Left lung (tissue), 14 donors: ENCODE data around the gene CD19. TPM values are rescaled to one million over a fixed set of nuclear protein-coding genes. Genes with fewer than 3 reads are reported as not detected.
"Not testable (repeated sequence)": the region's sequence is repeated elsewhere in the genome, so short reads cannot be mapped to it uniquely, and the experiment has no call there.

Experiments
- ATAC-seq: fragments of 200-7000 bp; cut with Tn5 transposase; one replicate; pipeline ENCODE4 v1.9.1; 2020; ENCODE audit warnings: moderate library complexity
- DNase-seq, 4 donors: peaks; one replicate each; pipeline ENCODE4 v3.0.0-alpha.2; 2013 to 2020
- H3K27ac ChIP-seq, 2 donors: fragments of 200-600 bp; sonication (generic) in 1 of 2; one replicate each; pipeline versions ENCODE4 v1.5.0 to v1.8.0; 2020 to 2021
- H3K27me3 ChIP-seq, 2 donors: fragments of 200-600 bp; sonication (generic) in 1 of 2; one replicate each; pipeline versions ENCODE4 v1.5.0 to v1.8.0; 2020 to 2021
- H3K36me3 ChIP-seq, 2 donors: fragments of 200-600 bp; sonication (generic) in 1 of 2; one replicate each; pipeline versions ENCODE4 v1.5.0 to v1.8.0; 2020 to 2021
- H3K4me1 ChIP-seq, 2 donors: fragments of 200-600 bp; one replicate each; pipeline ENCODE4 v1.8.0; 2021
- H3K4me3 ChIP-seq, 2 donors: fragments of 200-600 bp; sonication (generic) in 1 of 2; one replicate each; pipeline versions ENCODE4 v1.5.0 to v1.8.0; 2020 to 2021; ENCODE audit warnings: mild to moderate bottlenecking in 1 of 2
- H3K9me3 ChIP-seq, 2 donors: fragments of 200-600 bp; sonication (generic) in 1 of 2; one replicate each; pipeline versions ENCODE4 v1.5.0 to v1.8.0; 2020 to 2021
- CTCF ChIP-seq, 2 donors: fragments of 200-600 bp; sonication (generic) in 1 of 2; IDR thresholded peaks; one replicate each; pipeline versions ENCODE4 v1.5.0 to v1.8.0; 2021; ENCODE audit warnings: antibody characterized with exemption in 2 of 2
- intact Hi-C, 2 donors: fragments of 100-400 bp; cut with DNase I; formaldehyde crosslinking; loops; one replicate each; pipeline versions ENCODE4 v1.11.2 to v1.14.2; 2022
- long read RNA-seq, 12 donors: library from polyadenylated mRNA in 2 of 12; unstranded in 2 of 12; transcript quantifications; one replicate each; pipeline ENCODE4 v2.0.0 and lab custom pipeline, GENCODE V29; 2019 to 2026
- polyA plus RNA-seq, 6 donors: library from polyadenylated mRNA; unstranded; fragments of 120-200 nt; gene quantifications; one replicate each; pipeline ENCODE4 v1.2.1, GENCODE V29; 2013; ENCODE audit not compliant: insufficient read length in 6 of 6
- total RNA-seq, 2 donors: library from RNA; stranded (reverse); fragmentation: NEBNext Ultra II Directional; extraction: Animal tissue kit (Norgen Biotek cat#: 25700); gene quantifications; one replicate each; pipeline ENCODE4 v1.2.1, GENCODE V29; 2021
- donor health status: DM: no; HTN: yes; CAD: no.
- donor health status: DM: no; HTN: no; CAD: no.

CD19 gene
- total RNA-seq, result under 1 TPM; 0.29 to 0.52 TPM
- under 1 TPM; 0.42 to 0.85 (median 0.59) TPM for polyA plus RNA-seq
- long read RNA-seq, donor 1, partial matches to known transcripts, result 0 of 2 reads
- long read RNA-seq, donor 1, other reads (novel, unspliced or antisense), result 0 of 2 reads
- long read RNA-seq, donor 2, result 0 reads
- long read RNA-seq, donor 3, result 0 reads
- long read RNA-seq, donor 4, result 0 reads
- long read RNA-seq, donor 5, result 0 reads
- long read RNA-seq, donor 6, result 0 reads
- long read RNA-seq, donor 7, result 0 reads
- long read RNA-seq, donor 8, result 0 reads
- long read RNA-seq, donor 9, result 0 reads
- long read RNA-seq, donor 10, result 0 reads
- long read RNA-seq, donor 11, result 0 reads
- long read RNA-seq, donor 12, result 0 reads

GRCh38 chr16:28931801-28932225 is at the start of gene CD19:
Gene CD19, plus strand, starts transcription at chr16:28931971. Its CDS starts 30 bp downstream, at chr16:28932001.
- no peaks in the 10 kb centered on the region for H3K9me3 ChIP-seq
- H3K27ac ChIP-seq, result no peak within 1 kb of the TSS
- intact Hi-C loops, result loop anchor here in 1 of 2 donors (10.0 kb wide), 1 partner anchor 107 kb away; the partner anchor contains the start of gene ATXN2L
- no peaks in the 10 kb centered on the region for H3K27me3 ChIP-seq
- no peak for DNase-seq
- H3K4me1 ChIP-seq, result peaks cover 0 to 10% of the 10 kb centered on the region in 2 donors
- H3K4me3 ChIP-seq, result no peak within 1 kb of the TSS
- H3K36me3 ChIP-seq, result no peaks in the 10 kb centered on the region
- TF ChIP-seq CTCF (IDR thresholded peaks at IDR 0.05), result no peak
- no peak for ATAC-seq

DNA sequence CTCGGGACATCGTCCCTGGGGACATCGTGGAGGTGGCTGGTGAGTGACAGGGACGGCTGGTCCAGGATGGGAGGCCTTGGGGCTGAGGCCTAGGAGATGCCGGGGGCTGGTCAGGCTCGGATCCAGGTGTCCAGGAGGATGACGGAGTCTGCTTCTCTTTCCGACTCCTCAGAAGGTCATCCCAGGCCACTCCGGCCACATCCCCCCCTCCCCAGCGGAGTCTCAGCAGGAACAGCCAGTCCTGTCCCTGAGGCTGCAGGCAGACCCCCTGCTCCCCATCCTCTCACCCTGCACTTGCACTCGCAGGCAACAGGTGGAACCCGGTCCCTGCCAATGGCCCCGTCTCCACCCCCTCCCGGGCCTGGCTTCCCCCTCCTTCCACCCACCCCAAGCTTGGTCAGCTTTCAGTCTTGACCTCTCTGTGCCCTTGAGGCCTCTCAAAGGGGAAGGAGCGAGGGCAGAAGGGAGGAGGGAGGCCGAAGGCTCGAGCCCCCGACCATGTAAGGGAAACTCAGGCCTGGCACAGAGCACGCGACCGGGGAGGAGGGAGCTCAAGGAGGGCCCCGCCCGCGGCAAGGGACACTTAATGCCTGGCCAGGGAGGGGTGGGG is 49.1 kb upstream of the CD19 start:
- ATAC-seq (no peak), DNase-seq (peak in 1 of 4 donors; percentile 71)
- no peaks in the 10 kb centered on the region for H3K36me3 ChIP-seq
- H3K27me3 ChIP-seq, result peaks cover 0 to 38% of the 10 kb centered on the region in 2 donors
- TF ChIP-seq CTCF (IDR thresholded peaks at IDR 0.05), result no peak
- no peak overlapping the region for H3K4me3 ChIP-seq
- H3K9me3 ChIP-seq, result no peaks in the 10 kb centered on the region
- no peak overlapping the region for H3K27ac ChIP-seq
- H3K4me1 ChIP-seq, result peaks cover 9 to 17% of the 10 kb centered on the region in 2 donors
- intact Hi-C loops, result no loop called here

- ATAC-seq (no peak), DNase-seq (no peak)
- no peak overlapping the region for H3K27ac ChIP-seq
- peaks cover 9 to 17% of the 10 kb centered on the region in 2 donors for H3K4me1 ChIP-seq
- no peak for TF ChIP-seq CTCF (IDR thresholded peaks at IDR 0.05)
- intact Hi-C loops, result no loop called here
- H3K4me3 ChIP-seq, result no peak overlapping the region
- H3K9me3 ChIP-seq, result no peaks in the 10 kb centered on the region
- no peaks in the 10 kb centered on the region for H3K36me3 ChIP-seq
- peaks cover 0 to 38% of the 10 kb centered on the region in 2 donors for H3K27me3 ChIP-seq
Observed at GRCh38 chr16:28883221-28883996, 48.4 kb upstream of the CD19 start.

- H3K36me3 ChIP-seq, result no peaks in the 10 kb centered on the region
- no peaks in the 10 kb centered on the region for H3K9me3 ChIP-seq
- no peak for TF ChIP-seq CTCF (IDR thresholded peaks at IDR 0.05)
- DNase-seq (no peak), ATAC-seq (no peak)
- peaks cover 9 to 14% of the 10 kb centered on the region in 2 donors for H3K4me1 ChIP-seq
- intact Hi-C loops, result no loop called here
- no peak overlapping the region for H3K27ac ChIP-seq
- no peak overlapping the region for H3K4me3 ChIP-seq
- peaks cover 0 to 38% of the 10 kb centered on the region in 2 donors for H3K27me3 ChIP-seq
Observed at GRCh38 chr16:28884045-28884444, 47.7 kb upstream of the CD19 start.

DNA sequence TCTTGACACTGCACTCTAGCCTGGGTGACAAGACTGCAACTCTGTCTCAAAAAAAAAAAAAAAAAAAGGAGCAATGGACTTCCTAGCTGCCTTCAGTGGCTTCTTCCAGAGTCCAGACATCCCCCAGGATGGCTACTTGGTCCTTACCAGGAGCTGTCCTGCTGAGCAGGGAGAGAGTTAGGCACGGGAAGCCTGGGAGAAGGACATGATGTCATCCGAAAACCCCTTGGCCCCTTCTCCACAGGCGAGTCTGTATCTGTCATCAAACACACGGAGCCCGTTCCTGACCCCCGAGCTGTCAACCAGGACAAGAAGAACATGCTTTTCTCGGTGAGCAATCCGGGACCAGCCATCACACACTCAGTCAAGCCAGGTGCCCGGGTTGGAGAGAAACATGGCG is 44.8 kb upstream of the CD19 start:
- H3K4me1 ChIP-seq, result no peaks in the 10 kb centered on the region
- H3K36me3 ChIP-seq, result no peaks in the 10 kb centered on the region
- peaks cover 0 to 19% of the 10 kb centered on the region in 2 donors for H3K27me3 ChIP-seq
- no peak overlapping the region for H3K27ac ChIP-seq
- DNase-seq (no peak), ATAC-seq (no peak)
- TF ChIP-seq CTCF (IDR thresholded peaks at IDR 0.05), result no peak
- H3K4me3 ChIP-seq, result no peak overlapping the region
- intact Hi-C loops, result no loop called here
- no peaks in the 10 kb centered on the region for H3K9me3 ChIP-seq

DNA sequence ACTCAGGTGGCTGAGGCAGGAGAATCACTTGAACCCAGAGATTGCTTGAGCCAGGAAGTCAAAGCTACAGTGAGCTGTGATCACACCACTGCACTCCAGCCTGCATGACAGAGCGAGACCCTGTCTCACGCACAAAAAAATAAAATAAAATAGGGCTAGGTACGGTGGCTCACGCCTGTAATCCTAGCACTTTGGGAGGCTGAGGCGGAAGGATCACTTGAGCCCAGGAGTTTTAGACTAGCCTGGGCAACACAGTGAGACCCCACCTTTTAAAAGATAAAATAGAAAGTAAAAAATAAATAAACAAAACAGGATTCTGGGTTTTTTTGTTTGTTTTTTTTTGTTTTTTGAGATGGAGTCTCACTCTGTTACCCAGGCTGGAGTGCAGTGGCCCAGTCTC is 41.4 kb upstream of the CD19 start:
- H3K27me3 ChIP-seq, H3K9me3 ChIP-seq, H3K27ac ChIP-seq, ATAC-seq, DNase-seq, intact Hi-C loops, H3K4me3 ChIP-seq, H3K36me3 ChIP-seq, H3K4me1 ChIP-seq: not testable (repeated sequence)
